Keratinocyte (primary cell): ENCODE measurements around the gene LRRC8D. TPM values are rescaled to one million over a fixed set of nuclear protein-coding genes. Genes with fewer than 3 reads are reported as not detected.

ENCODE experiments used
- DNase-seq: peaks from one replicate; pipeline ENCODE4 v3.0.0-alpha.2; 2011; ENCODE audit warnings: low read depth, missing footprints, low spot score
- FAIRE-seq: peaks from 2 replicates; lab custom pipeline; 2011; peaks lifted over from hg19 to GRCh38; lab: Jason Lieb, UNC
- H2AFZ ChIP-seq: 2 replicates; pipeline ENCODE4 v1.6.0; 2012; ENCODE audit warnings: low read length, control low read depth, inconsistent platforms; ENCODE audit not compliant: control insufficient read depth
- H3K27ac ChIP-seq: 2 replicates; pipeline ENCODE4 v1.5.1; 2011; ENCODE audit warnings: low read length; ENCODE audit not compliant: control insufficient read depth, insufficient read depth
- H3K27me3 ChIP-seq: 3 replicates; pipeline ENCODE4 v1.6.0; 2011; ENCODE audit warnings: low read length; ENCODE audit not compliant: control insufficient read depth, insufficient read depth; ENCODE audit errors: extremely low read depth
- H3K36me3 ChIP-seq, 2 experiments: 2 replicates in 1 of 2; 3 replicates in 1 of 2; pipeline ENCODE4 v1.5.1; 2011; ENCODE audit warnings: low read length in 2 of 2, mild to moderate bottlenecking in 1 of 2; ENCODE audit not compliant: control insufficient read depth in 2 of 2, insufficient read depth in 2 of 2; ENCODE audit errors: extremely low read depth in 1 of 2
- H3K4me1 ChIP-seq: 3 replicates; pipeline ENCODE4 v1.5.1; 2011; ENCODE audit warnings: low read length; ENCODE audit not compliant: control insufficient read depth, insufficient read depth; ENCODE audit errors: extremely low read depth
- H3K4me2 ChIP-seq: 3 replicates; pipeline ENCODE4 v1.6.0; 2011; ENCODE audit warnings: low read depth, low read length; ENCODE audit not compliant: control insufficient read depth, insufficient read depth; ENCODE audit errors: extremely low read depth
- H3K4me3 ChIP-seq, 3 experiments: fragments of 200-600 bp in 1 of 3; sonication (generic) in 1 of 3; 2 replicates in 2 of 3; 3 replicates in 1 of 3; pipeline ENCODE4 v1.5.1; 2011 to 2016; ENCODE audit warnings: low read length in 3 of 3, mild to moderate bottlenecking in 3 of 3, control low read depth in 2 of 3, inconsistent platforms in 1 of 3, low read depth in 1 of 3, mixed read lengths in 1 of 3, mixed run types in 1 of 3, moderate library complexity in 1 of 3; ENCODE audit not compliant: control insufficient read depth in 2 of 3, insufficient read depth in 2 of 3; ENCODE audit errors: extremely low read depth in 1 of 3
- H3K79me2 ChIP-seq: 2 replicates; pipeline ENCODE4 v1.6.0; 2012; ENCODE audit warnings: low read length; ENCODE audit not compliant: control insufficient read depth, insufficient read depth
- H3K9ac ChIP-seq: 3 replicates; pipeline ENCODE4 v1.6.0; 2011; ENCODE audit warnings: low read length; ENCODE audit not compliant: control insufficient read depth, insufficient read depth; ENCODE audit errors: extremely low read depth
- H3K9me1 ChIP-seq: 3 replicates; pipeline ENCODE4 v1.6.0; 2011; ENCODE audit warnings: low read length; ENCODE audit not compliant: control insufficient read depth, insufficient read depth; ENCODE audit errors: extremely low read depth
- H3K9me3 ChIP-seq: 2 replicates; pipeline ENCODE4 v1.5.1; 2012; ENCODE audit warnings: low read depth, low read length; ENCODE audit not compliant: control insufficient read depth
- H4K20me1 ChIP-seq: 3 replicates; pipeline ENCODE4 v1.6.0; 2011; ENCODE audit warnings: low read length; ENCODE audit not compliant: control insufficient read depth, insufficient read depth; ENCODE audit errors: extremely low read depth
- EZH2 ChIP-seq: IDR thresholded peaks from one replicate; pipeline ENCODE4 v1.6.1; 2012; ENCODE audit warnings: inconsistent platforms, mild to moderate bottlenecking, low read length, moderate library complexity
- dilution Hi-C: fragments of 300-500 bp; cut with MboI; formaldehyde crosslinking; loops from one replicate; pipeline ENCODE4 v1.7.0; 2020; ENCODE audit warnings: low sequenced_read_pairs; ENCODE audit not compliant: extremely low pct_ligation_motif_present
- polyA plus RNA-seq, 5 experiments: library from polyadenylated mRNA; depleted of rRNA in 3 of 5; stranded (reverse) in 3 of 5; stranded (forward) in 1 of 5; unstranded in 1 of 5; fragments of >200 nt; gene quantifications; 1 replicate in 1 of 5; 2 replicates in 3 of 5; 3 replicates in 1 of 5; pipeline versions ENCODE4 v1.2.1 to v1.2.3, GENCODE V29; 2011 to 2012; ENCODE audit warnings: missing spikeins in 2 of 5, low read depth in 1 of 5, low replicate concordance in 1 of 5
- TF ChIP-seq, protein P1 (sequence below), 3 experiments: IDR thresholded peaks in 1 of 3; conservative IDR thresholded peaks in 1 of 3; optimal IDR thresholded peaks in 1 of 3; 2 replicates in 2 of 3; 3 replicates in 1 of 3; pipeline versions ENCODE3 to v1.5.1; 2011; ENCODE audit warnings: low read length in 3 of 3, mild to moderate bottlenecking in 3 of 3, moderate library complexity in 2 of 3, control low read depth in 1 of 3, inconsistent platforms in 1 of 3; ENCODE audit not compliant: insufficient read depth in 2 of 3; ENCODE audit errors: extremely low read depth in 1 of 3

Gene LRRC8D
- polyA plus RNA-seq, 1 donor (not counting 4 experiments of a cell fraction or from before 2014, with no cell fraction given) = 54.7 TPM

GRCh38 chr1:89910780-89911179 is 89.9 kb downstream of the LRRC8D start:
- Histone ChIP-seq H3K36me3 (peaks cover 0 to 12% of the 10 kb centered on the region in 2 experiments), H3K27me3 (no peaks in the 10 kb centered on the region), H3K27ac (no peak overlapping the region), H4K20me1 (no peaks in the 10 kb centered on the region), H3K4me2 (no peak overlapping the region), H3K9ac (no peak overlapping the region), H3K79me2 (peaks cover 9% of the 10 kb centered on the region), H3K9me3 (no peaks in the 10 kb centered on the region), H3K4me3 (no peak overlapping the region), H2AFZ (no peak overlapping the region), H3K9me1 (peaks cover 3% of the 10 kb centered on the region), H3K4me1 (peaks cover 29% of the 10 kb centered on the region)
- dilution Hi-C loops = no loop called here
- no peak for DNase-seq
- no peak for TF ChIP-seq EZH2
- TF ChIP-seq, protein P1, sequence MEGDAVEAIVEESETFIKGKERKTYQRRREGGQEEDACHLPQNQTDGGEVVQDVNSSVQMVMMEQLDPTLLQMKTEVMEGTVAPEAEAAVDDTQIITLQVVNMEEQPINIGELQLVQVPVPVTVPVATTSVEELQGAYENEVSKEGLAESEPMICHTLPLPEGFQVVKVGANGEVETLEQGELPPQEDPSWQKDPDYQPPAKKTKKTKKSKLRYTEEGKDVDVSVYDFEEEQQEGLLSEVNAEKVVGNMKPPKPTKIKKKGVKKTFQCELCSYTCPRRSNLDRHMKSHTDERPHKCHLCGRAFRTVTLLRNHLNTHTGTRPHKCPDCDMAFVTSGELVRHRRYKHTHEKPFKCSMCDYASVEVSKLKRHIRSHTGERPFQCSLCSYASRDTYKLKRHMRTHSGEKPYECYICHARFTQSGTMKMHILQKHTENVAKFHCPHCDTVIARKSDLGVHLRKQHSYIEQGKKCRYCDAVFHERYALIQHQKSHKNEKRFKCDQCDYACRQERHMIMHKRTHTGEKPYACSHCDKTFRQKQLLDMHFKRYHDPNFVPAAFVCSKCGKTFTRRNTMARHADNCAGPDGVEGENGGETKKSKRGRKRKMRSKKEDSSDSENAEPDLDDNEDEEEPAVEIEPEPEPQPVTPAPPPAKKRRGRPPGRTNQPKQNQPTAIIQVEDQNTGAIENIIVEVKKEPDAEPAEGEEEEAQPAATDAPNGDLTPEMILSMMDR (optimal IDR thresholded peaks at IDR 0.05 in 1 of 3, IDR thresholded peaks at IDR 0.05 in 1 of 3, conservative IDR thresholded peaks at IDR 0.05 in 1 of 3; ENCODE audit: extremely low read depth in 1 of 3, insufficient read depth in 2 of 3, low read length in 3 of 3) = no peak
- FAIRE-seq = no peak

GRCh38 chr1:89911191-89911991 is 90.6 kb downstream of the LRRC8D start:
- H3K79me2 ChIP-seq = peaks cover 9% of the 10 kb centered on the region
- H3K4me1 ChIP-seq = peaks cover 26% of the 10 kb centered on the region
- H3K9me1 ChIP-seq = peaks cover 3% of the 10 kb centered on the region
- FAIRE-seq = no peak
- H4K20me1 ChIP-seq = no peaks in the 10 kb centered on the region
- peaks cover 0 to 12% of the 10 kb centered on the region in 2 experiments for H3K36me3 ChIP-seq
- TF ChIP-seq EZH2 = no peak
- TF ChIP-seq, protein P1 (optimal IDR thresholded peaks at IDR 0.05 in 1 of 3, IDR thresholded peaks at IDR 0.05 in 1 of 3, conservative IDR thresholded peaks at IDR 0.05 in 1 of 3; ENCODE audit: extremely low read depth in 1 of 3, insufficient read depth in 2 of 3, low read length in 3 of 3) = no peak
- H3K4me3 ChIP-seq = no peak overlapping the region
- no peak overlapping the region for H3K27ac ChIP-seq
- no peaks in the 10 kb centered on the region for H3K9me3 ChIP-seq
- H3K9ac ChIP-seq = no peak overlapping the region
- H3K27me3 ChIP-seq = no peaks in the 10 kb centered on the region
- H3K4me2 ChIP-seq = no peak overlapping the region
- dilution Hi-C loops = no loop called here
- DNase-seq = no peak
- H2AFZ ChIP-seq = no peak overlapping the region
